HG03469 (cell line): ENCODE data around the gene LIN54.
A peak's percentile ranks its signal among the peaks of the same experiment; 100 is the strongest.
"Not testable (repeated sequence)": the region's sequence is repeated elsewhere in the genome, so short reads cannot be mapped to it uniquely, and the experiment has no call there.

ENCODE experiments used
- ATAC-seq: cut with Tn5 transposase; IDR thresholded peaks from one replicate; pipeline ENCODE4 v1.9.1; 2021; ENCODE audit warnings: mild to moderate bottlenecking, moderate library complexity, moderate number of reproducible peaks; ENCODE audit not compliant: unreplicated experiment

Gene LIN54

GRCh38 chr4:83010522-83011318 lies at the start of gene LIN54:
Gene LIN54 (minus strand): TSS chr4:83010823. CDS start chr4:82984844, 25,979 bp downstream.
- ATAC-seq: no peak

DNA sequence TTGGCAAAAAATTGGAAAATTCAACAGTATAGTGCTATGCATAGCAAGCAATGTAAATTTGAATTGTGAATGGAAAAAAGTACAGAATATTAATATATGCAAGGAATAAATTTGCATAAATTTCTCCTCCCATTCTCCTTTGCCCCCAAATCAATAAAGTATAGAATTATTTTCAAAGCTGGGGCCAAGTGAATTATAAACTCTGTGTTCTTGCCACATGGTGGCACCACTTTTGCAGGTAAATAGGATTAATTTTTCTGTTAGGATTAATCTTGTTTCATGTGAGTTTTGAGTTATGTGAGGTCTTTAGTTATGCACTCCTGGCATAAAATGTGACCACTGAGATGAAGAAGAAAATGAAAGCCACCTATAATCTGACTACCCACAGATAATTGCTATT lies 44.3 kb upstream of the LIN54 start:
- no peak for ATAC-seq

- ATAC-seq: not testable (repeated sequence)
These were observed 38.2 kb upstream of the LIN54 start for GRCh38 chr4:83048781-83049180.

- no peak for ATAC-seq
These were observed 36.3 kb upstream of the LIN54 start for GRCh38 chr4:83046693-83047473.

GRCh38 chr4:83043801-83044407 lies 33.3 kb upstream of the LIN54 start:
- no peak for ATAC-seq

DNA sequence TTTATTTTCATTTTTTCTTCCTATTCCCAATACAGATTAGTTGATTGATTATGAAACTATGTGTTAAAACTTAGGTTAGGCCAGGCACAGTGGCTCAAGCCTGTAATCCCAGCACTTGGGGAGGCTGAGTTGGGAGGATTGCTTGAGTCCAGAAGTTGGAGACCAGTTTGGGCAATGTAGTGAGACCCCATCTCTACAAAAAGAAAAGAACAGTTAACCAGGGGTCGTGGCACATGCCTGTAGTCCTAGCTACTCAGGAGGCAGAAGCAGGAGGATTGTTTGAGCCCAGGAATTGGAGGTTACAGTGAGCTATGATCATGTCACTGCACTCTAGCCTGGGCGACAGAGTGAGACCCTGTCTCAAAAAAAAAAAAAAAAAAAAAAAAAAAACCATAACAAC lies 32.5 kb upstream of the LIN54 start:
- ATAC-seq: not testable (repeated sequence)

DNA sequence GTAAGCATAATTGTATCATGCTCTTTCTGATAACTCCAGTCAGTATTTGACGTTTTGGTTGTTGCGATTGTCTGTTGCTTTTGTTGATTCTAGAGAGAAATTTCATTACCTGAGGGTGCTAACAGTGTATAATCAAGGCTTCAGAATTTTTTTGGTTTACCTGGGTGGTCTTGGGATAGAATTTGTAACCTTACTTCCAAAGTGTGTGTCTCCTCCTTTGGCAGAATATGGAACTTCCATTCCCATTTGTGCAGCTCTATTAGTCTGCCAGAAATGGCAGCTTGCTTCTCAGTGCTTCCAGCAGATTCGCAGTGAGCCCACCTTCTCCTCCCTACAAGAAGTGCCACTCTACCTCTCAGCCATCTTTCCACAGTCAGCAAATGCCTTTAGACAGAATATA lies 29.6 kb upstream of the LIN54 start:
- ATAC-seq: no peak

- no peak for ATAC-seq
These were observed 26.5 kb upstream of the LIN54 start for GRCh38 chr4:83036991-83037665.

GRCh38 chr4:83034630-83035494 lies 24.2 kb upstream of the LIN54 start, which contains the start of gene COPS4:
Gene COPS4 (plus strand): TSS chr4:83035183. CDS start chr4:83035225, 42 bp downstream.
- ATAC-seq: peak; percentile 96

- ATAC-seq: no peak
These were observed 19.1 kb upstream of the LIN54 start for GRCh38 chr4:83029688-83030087.

GRCh38 chr4:83028976-83029375 lies 18.4 kb upstream of the LIN54 start:
- ATAC-seq: no peak

GRCh38 chr4:83025563-83025962 lies 14.9 kb upstream of the LIN54 start:
- ATAC-seq: no peak

- no peak for ATAC-seq
These were observed 13.6 kb upstream of the LIN54 start for GRCh38 chr4:83024233-83024632.

DNA sequence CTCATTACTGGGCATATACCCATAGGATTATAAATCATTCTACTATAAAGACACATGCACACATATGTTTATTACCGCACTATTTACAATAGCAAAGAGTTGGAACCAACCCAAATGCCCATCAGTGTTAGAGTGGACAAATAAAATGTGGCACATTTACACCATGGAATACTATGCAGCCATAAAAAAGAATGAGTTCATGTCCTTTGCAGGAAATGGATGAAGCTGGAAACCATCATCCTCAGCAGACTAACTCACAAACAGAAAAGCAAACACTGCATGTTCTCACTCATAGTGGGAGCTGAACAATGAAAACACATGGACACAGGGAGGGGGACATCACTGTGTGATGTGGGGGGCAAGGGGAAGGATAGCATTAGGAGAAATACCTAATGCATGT lies 13.0 kb upstream of the LIN54 start:
- ATAC-seq: not testable (repeated sequence)

- ATAC-seq: no peak
These were observed 12.3 kb upstream of the LIN54 start for GRCh38 chr4:83022724-83023450.

DNA sequence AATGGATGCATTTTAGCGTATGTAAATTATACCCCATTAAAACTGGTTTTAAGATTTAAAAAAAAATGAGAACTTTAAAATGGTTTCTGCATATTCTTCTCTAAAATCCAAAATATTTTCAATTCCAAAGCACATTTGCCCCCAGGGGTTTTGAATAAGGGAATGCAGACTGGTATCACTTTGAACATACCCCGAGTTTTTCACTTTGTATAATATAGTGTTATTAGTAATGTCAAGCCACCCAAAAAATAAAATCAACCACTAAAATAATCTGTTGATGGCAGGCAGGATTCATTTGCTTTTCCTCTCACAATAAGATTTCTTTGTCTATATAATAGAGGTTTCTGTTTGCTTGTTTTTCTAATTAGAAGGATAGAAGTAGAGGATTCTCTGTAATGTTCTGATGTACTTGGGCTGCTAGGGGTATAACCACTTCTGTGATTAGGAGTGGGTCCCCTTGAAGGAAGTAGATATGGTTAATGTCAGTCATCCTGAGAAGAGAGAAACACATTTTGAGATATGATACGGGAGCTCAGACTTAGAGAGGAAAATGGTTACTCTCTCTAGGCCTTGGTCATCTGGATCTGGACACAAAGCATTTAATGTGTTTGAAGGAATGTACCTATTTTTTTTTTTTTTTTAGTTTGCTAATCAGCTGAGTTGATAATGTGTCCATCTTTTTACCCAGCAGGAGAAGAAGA lies 9.3 kb upstream of the LIN54 start:
- peak; percentile 83 for ATAC-seq

DNA sequence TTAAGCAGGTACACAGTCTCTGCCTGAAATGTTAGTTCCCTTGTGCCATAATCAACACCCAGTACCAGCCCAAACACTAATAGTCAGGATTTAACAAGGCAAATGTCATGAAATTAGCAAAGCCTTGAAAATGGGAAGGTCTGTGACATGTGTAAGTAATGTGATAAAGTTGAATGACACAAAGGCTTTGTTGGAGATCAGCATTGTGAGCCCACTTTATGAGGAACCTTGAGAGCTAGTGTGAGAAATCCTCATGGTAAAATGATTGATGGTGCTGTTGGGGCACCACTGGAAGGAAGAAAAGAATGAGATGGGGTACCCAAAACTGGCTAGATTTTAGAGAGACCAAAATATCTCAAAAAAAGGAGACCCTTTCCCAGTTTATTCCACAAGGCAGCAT lies 3.3 kb upstream of the LIN54 start:
- no peak for ATAC-seq

GRCh38 chr4:83013420-83013867 lies 2.8 kb upstream of the LIN54 start:
- ATAC-seq: no peak
